Measurements from ENCODE around the gene ANKRD28.
A peak's percentile ranks its signal among the peaks of the same experiment; 100 is the strongest.

ANKRD28 gene

GRCh38 chr3:15638891-15639262 is 158.9 kb downstream of the ANKRD28 start:
- Mint-ChIP-seq H3K9me3 (ENCODE audit: low read depth) (no peaks in the 10 kb centered on the region), H3K27me3 (no peaks in the 10 kb centered on the region), H3K27ac (no peak overlapping the region), H3K4me1 (ENCODE audit: low read depth) (peaks cover 27% of the 10 kb centered on the region), H3K36me3 (peaks cover 14% of the 10 kb centered on the region), H3K4me3 (no peak overlapping the region)

GRCh38 chr3:15638193-15638890 is 159.4 kb downstream of the ANKRD28 start:
- H3K27ac Mint-ChIP-seq: no peak overlapping the region
- H3K4me1 Mint-ChIP-seq (ENCODE audit: low read depth): peaks cover 27% of the 10 kb centered on the region
- H3K9me3 Mint-ChIP-seq (ENCODE audit: low read depth): no peaks in the 10 kb centered on the region
- H3K36me3 Mint-ChIP-seq: peaks cover 14% of the 10 kb centered on the region
- H3K27me3 Mint-ChIP-seq: no peaks in the 10 kb centered on the region
- H3K4me3 Mint-ChIP-seq: no peak overlapping the region

- peaks cover 14% of the 10 kb centered on the region for H3K36me3 Mint-ChIP-seq
- no peak overlapping the region for H3K4me3 Mint-ChIP-seq
- H3K27ac Mint-ChIP-seq: peak overlapping the region; percentile 13
- no peaks in the 10 kb centered on the region for H3K27me3 Mint-ChIP-seq
- H3K9me3 Mint-ChIP-seq (ENCODE audit: low read depth): no peaks in the 10 kb centered on the region
- H3K4me1 Mint-ChIP-seq (ENCODE audit: low read depth): peaks cover 27% of the 10 kb centered on the region
Measured at GRCh38 chr3:15637131-15637951, 160.4 kb downstream of the ANKRD28 start.

- no peaks in the 10 kb centered on the region for H3K27me3 Mint-ChIP-seq
- peak overlapping the region; percentile 13 for H3K27ac Mint-ChIP-seq
- H3K9me3 Mint-ChIP-seq (ENCODE audit: low read depth): no peaks in the 10 kb centered on the region
- H3K4me3 Mint-ChIP-seq: peak overlapping the region; percentile 35
- H3K36me3 Mint-ChIP-seq: peaks cover 9% of the 10 kb centered on the region
- peaks cover 33% of the 10 kb centered on the region for H3K4me1 Mint-ChIP-seq (ENCODE audit: low read depth)
Measured at GRCh38 chr3:15636028-15636709, 161.6 kb downstream of the ANKRD28 start.

GRCh38 chr3:15635121-15635661 is 162.6 kb downstream of the ANKRD28 start:
- no peak overlapping the region for H3K27ac Mint-ChIP-seq
- no peaks in the 10 kb centered on the region for H3K9me3 Mint-ChIP-seq (ENCODE audit: low read depth)
- H3K4me3 Mint-ChIP-seq: no peak overlapping the region
- H3K27me3 Mint-ChIP-seq: no peaks in the 10 kb centered on the region
- H3K4me1 Mint-ChIP-seq (ENCODE audit: low read depth): peaks cover 42% of the 10 kb centered on the region
- peaks cover 9% of the 10 kb centered on the region for H3K36me3 Mint-ChIP-seq

- Mint-ChIP-seq H3K36me3 (peaks cover 9% of the 10 kb centered on the region), H3K4me1 (ENCODE audit: low read depth) (peaks cover 46% of the 10 kb centered on the region), H3K27ac (no peak overlapping the region)
Measured at GRCh38 chr3:15634671-15635070, 163.1 kb downstream of the ANKRD28 start.

GRCh38 chr3:15633766-15634598 is 163.8 kb downstream of the ANKRD28 start:
- Mint-ChIP-seq H3K9me3 (ENCODE audit: low read depth) (no peaks in the 10 kb centered on the region), H3K36me3 (peaks cover 9% of the 10 kb centered on the region), H3K27ac (no peak overlapping the region), H3K4me1 (ENCODE audit: low read depth) (peaks cover 46% of the 10 kb centered on the region), H3K4me3 (no peak overlapping the region), H3K27me3 (no peaks in the 10 kb centered on the region)

More at GRCh38 chr3:15634671-15635070, 163.1 kb downstream of the ANKRD28 start:
- Mint-ChIP-seq H3K27me3 (no peaks in the 10 kb centered on the region), H3K9me3 (ENCODE audit: low read depth) (no peaks in the 10 kb centered on the region), H3K4me3 (no peak overlapping the region)

GRCh38 chr3:15633159-15633558 is 164.6 kb downstream of the ANKRD28 start:
- H3K4me3 Mint-ChIP-seq: no peak overlapping the region
- H3K27me3 Mint-ChIP-seq: no peaks in the 10 kb centered on the region
- H3K36me3 Mint-ChIP-seq: peaks cover 7% of the 10 kb centered on the region
- H3K4me1 Mint-ChIP-seq (ENCODE audit: low read depth): peaks cover 43% of the 10 kb centered on the region
- no peaks in the 10 kb centered on the region for H3K9me3 Mint-ChIP-seq (ENCODE audit: low read depth)
- H3K27ac Mint-ChIP-seq: no peak overlapping the region

GRCh38 chr3:15632212-15632580 is 165.6 kb downstream of the ANKRD28 start:
- H3K9me3 Mint-ChIP-seq (ENCODE audit: low read depth): no peaks in the 10 kb centered on the region

GRCh38 chr3:15631426-15632211 is 166.2 kb downstream of the ANKRD28 start:
- peaks cover 32% of the 10 kb centered on the region for H3K4me1 Mint-ChIP-seq (ENCODE audit: low read depth)

More at GRCh38 chr3:15632212-15632580, 165.6 kb downstream of the ANKRD28 start:
- no peak overlapping the region for H3K27ac Mint-ChIP-seq
- H3K36me3 Mint-ChIP-seq: peaks cover 7% of the 10 kb centered on the region
- H3K27me3 Mint-ChIP-seq: no peaks in the 10 kb centered on the region
- H3K4me1 Mint-ChIP-seq (ENCODE audit: low read depth): peaks cover 35% of the 10 kb centered on the region
- no peak overlapping the region for H3K4me3 Mint-ChIP-seq

GRCh38 chr3:15630646-15631350 is 167.0 kb downstream of the ANKRD28 start:
- Mint-ChIP-seq H3K36me3 (peaks cover 6% of the 10 kb centered on the region), H3K27ac (peak overlapping the region; percentile 73), H3K4me1 (ENCODE audit: low read depth) (peaks cover 26% of the 10 kb centered on the region), H3K4me3 (peak overlapping the region; percentile 42), H3K9me3 (ENCODE audit: low read depth) (no peaks in the 10 kb centered on the region), H3K27me3 (no peaks in the 10 kb centered on the region)

More at GRCh38 chr3:15631426-15632211, 166.2 kb downstream of the ANKRD28 start:
- Mint-ChIP-seq H3K9me3 (ENCODE audit: low read depth) (no peaks in the 10 kb centered on the region), H3K4me3 (no peak overlapping the region), H3K27me3 (no peaks in the 10 kb centered on the region), H3K36me3 (peaks cover 7% of the 10 kb centered on the region), H3K27ac (no peak overlapping the region)

- H3K4me3 Mint-ChIP-seq: peak overlapping the region; percentile 42
- peak overlapping the region; percentile 73 for H3K27ac Mint-ChIP-seq
- H3K4me1 Mint-ChIP-seq (ENCODE audit: low read depth): peaks cover 25% of the 10 kb centered on the region
- H3K27me3 Mint-ChIP-seq: no peaks in the 10 kb centered on the region
- H3K36me3 Mint-ChIP-seq: peaks cover 6% of the 10 kb centered on the region
- H3K9me3 Mint-ChIP-seq (ENCODE audit: low read depth): no peaks in the 10 kb centered on the region
Measured at GRCh38 chr3:15629860-15630597, 167.8 kb downstream of the ANKRD28 start.
